ENCODE measurements around the gene UNC79. TPM values are rescaled to one million over a fixed set of nuclear protein-coding genes. Genes with fewer than 3 reads are reported as not detected.

The UNC79 gene
- total RNA-seq, 1 donor, result under 0.01 TPM

DNA sequence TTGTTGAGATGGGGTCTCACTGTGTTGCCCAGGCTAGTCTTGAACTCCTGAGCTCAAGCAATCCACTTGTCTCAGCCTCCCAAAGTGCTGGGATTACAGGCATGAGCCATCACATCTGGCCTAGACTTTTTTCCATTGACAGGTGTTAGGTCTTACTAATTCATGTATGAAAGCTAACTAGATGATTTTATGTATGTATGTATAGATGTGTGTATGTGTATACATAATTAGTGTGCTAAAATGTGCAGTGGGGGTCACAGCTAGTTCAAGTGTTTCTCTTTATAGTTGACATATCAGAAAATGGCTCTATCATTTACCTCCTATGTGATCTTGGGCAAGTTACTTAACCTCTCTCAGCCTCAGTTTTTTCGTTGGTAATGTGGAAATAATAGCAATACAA, 23.5 kb downstream of the UNC79 start:
- Histone ChIP-seq H3K27ac (ENCODE audit: low read depth, low read length) (no peak overlapping the region), H3K4me2 (ENCODE audit: insufficient read depth, low read length) (no peak overlapping the region), H3K36me3 (ENCODE audit: insufficient read depth, low read length) (no peaks in the 10 kb centered on the region), H3K79me2 (ENCODE audit: insufficient read depth, low read length) (no peaks in the 10 kb centered on the region), H3K4me3 (ENCODE audit: insufficient read depth, low read length) (no peak overlapping the region), H3K27me3 (ENCODE audit: insufficient read depth, low read length) (no peaks in the 10 kb centered on the region), H4K20me1 (ENCODE audit: insufficient read depth, low read length) (no peaks in the 10 kb centered on the region), H3K4me1 (ENCODE audit: insufficient read depth, low read length) (no peaks in the 10 kb centered on the region), H3K9me3 (ENCODE audit: low read depth, low read length) (no peaks in the 10 kb centered on the region), H2AFZ (ENCODE audit: low read length) (no peak overlapping the region)
- TF ChIP-seq, protein P1, sequence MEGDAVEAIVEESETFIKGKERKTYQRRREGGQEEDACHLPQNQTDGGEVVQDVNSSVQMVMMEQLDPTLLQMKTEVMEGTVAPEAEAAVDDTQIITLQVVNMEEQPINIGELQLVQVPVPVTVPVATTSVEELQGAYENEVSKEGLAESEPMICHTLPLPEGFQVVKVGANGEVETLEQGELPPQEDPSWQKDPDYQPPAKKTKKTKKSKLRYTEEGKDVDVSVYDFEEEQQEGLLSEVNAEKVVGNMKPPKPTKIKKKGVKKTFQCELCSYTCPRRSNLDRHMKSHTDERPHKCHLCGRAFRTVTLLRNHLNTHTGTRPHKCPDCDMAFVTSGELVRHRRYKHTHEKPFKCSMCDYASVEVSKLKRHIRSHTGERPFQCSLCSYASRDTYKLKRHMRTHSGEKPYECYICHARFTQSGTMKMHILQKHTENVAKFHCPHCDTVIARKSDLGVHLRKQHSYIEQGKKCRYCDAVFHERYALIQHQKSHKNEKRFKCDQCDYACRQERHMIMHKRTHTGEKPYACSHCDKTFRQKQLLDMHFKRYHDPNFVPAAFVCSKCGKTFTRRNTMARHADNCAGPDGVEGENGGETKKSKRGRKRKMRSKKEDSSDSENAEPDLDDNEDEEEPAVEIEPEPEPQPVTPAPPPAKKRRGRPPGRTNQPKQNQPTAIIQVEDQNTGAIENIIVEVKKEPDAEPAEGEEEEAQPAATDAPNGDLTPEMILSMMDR (IDR thresholded peaks at IDR 0.05; ENCODE audit: extremely low read depth, low read depth, low read length), result no peak
- no peak for DNase-seq (ENCODE audit: insufficient read length, low spot score, missing footprints)

DNA sequence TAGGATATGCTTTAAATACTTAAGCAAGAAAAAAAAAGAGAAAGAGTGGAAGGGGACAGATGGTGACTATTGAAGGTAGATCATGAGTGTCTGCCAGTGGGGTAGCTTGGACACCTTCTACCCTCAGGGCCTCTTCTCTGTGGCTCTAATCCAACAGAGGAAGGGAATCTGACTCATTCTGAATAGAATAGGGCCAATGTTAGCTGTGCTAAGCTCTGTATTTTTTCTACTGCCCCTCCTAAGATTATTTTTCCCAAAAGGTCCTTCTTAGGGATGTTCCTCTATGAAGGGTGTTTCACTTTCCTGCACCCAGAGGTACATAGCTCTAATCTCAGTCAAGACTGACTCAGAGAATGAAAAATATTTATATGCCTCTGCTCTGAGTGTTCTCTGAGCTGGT, 25.6 kb downstream of the UNC79 start:
- TF ChIP-seq, protein P1 (IDR thresholded peaks at IDR 0.05; ENCODE audit: extremely low read depth, low read depth, low read length), result no peak
- H3K4me1 ChIP-seq (ENCODE audit: insufficient read depth, low read length), result no peaks in the 10 kb centered on the region
- no peak for DNase-seq (ENCODE audit: insufficient read length, low spot score, missing footprints)
- H3K36me3 ChIP-seq (ENCODE audit: insufficient read depth, low read length), result no peaks in the 10 kb centered on the region
- H3K79me2 ChIP-seq (ENCODE audit: insufficient read depth, low read length), result no peaks in the 10 kb centered on the region
- no peaks in the 10 kb centered on the region for H3K27me3 ChIP-seq (ENCODE audit: insufficient read depth, low read length)
- no peaks in the 10 kb centered on the region for H4K20me1 ChIP-seq (ENCODE audit: insufficient read depth, low read length)
- no peaks in the 10 kb centered on the region for H3K9me3 ChIP-seq (ENCODE audit: low read depth, low read length)
- H3K27ac ChIP-seq (ENCODE audit: low read depth, low read length), result no peak overlapping the region
- H3K4me3 ChIP-seq (ENCODE audit: insufficient read depth, low read length), result no peak overlapping the region
- H2AFZ ChIP-seq (ENCODE audit: low read length), result no peak overlapping the region
- no peak overlapping the region for H3K4me2 ChIP-seq (ENCODE audit: insufficient read depth, low read length)

DNA sequence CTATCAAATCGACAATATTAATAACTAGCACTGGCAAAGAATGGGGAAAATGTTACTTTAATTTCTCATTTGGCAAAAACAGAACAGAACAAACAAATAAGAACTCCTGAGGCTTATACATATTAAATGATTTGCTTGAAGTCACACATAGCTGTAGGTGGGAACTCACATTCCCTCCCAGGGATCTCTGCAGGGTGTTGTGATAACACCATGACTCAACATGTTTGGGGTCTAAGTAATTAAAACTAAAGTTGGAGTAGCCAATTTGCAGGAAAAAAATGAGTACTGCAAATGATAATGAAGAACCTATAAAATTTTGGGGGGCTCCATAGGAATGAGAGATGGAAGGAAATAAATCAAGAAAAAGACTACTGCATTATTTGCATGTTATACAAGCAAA, 27.5 kb downstream of the UNC79 start:
- Histone ChIP-seq H3K9me3 (ENCODE audit: low read depth, low read length) (no peaks in the 10 kb centered on the region), H3K4me1 (ENCODE audit: insufficient read depth, low read length) (no peaks in the 10 kb centered on the region), H3K27ac (ENCODE audit: low read depth, low read length) (no peak overlapping the region), H4K20me1 (ENCODE audit: insufficient read depth, low read length) (no peaks in the 10 kb centered on the region), H3K27me3 (ENCODE audit: insufficient read depth, low read length) (no peaks in the 10 kb centered on the region), H3K79me2 (ENCODE audit: insufficient read depth, low read length) (no peaks in the 10 kb centered on the region), H3K4me2 (ENCODE audit: insufficient read depth, low read length) (no peak overlapping the region), H2AFZ (ENCODE audit: low read length) (no peak overlapping the region), H3K4me3 (ENCODE audit: insufficient read depth, low read length) (no peak overlapping the region), H3K36me3 (ENCODE audit: insufficient read depth, low read length) (no peaks in the 10 kb centered on the region)
- TF ChIP-seq, protein P1 (IDR thresholded peaks at IDR 0.05; ENCODE audit: extremely low read depth, low read depth, low read length), result no peak
- no peak for DNase-seq (ENCODE audit: insufficient read length, low spot score, missing footprints)

DNA sequence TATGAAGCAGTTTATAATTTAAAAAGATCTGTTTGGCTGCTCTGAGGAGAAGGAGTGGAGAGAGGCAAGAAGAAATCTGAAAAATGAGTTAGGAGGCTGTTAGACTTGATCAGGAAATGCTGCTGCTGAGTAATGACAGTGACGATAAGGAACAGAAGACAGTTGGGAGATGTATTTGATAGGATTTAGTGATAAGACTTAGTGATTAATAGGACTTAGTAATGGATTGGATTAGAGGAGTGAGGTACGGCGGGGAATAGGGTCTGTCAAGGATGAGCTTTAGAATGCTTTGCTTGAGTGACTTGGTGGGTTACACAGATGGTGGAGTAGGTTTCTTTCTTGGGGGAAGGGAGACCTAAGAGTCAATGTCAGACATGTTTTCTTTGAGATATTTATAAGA, 31.7 kb downstream of the UNC79 start:
- no peak for DNase-seq (ENCODE audit: insufficient read length, low spot score, missing footprints)
- TF ChIP-seq, protein P1 (IDR thresholded peaks at IDR 0.05; ENCODE audit: extremely low read depth, low read depth, low read length), result no peak
- no peak overlapping the region for H3K27ac ChIP-seq (ENCODE audit: low read depth, low read length)
- H3K9me3 ChIP-seq (ENCODE audit: low read depth, low read length), result no peaks in the 10 kb centered on the region
- H3K36me3 ChIP-seq (ENCODE audit: insufficient read depth, low read length), result no peaks in the 10 kb centered on the region
- H3K27me3 ChIP-seq (ENCODE audit: insufficient read depth, low read length), result no peaks in the 10 kb centered on the region
- no peaks in the 10 kb centered on the region for H3K79me2 ChIP-seq (ENCODE audit: insufficient read depth, low read length)
- H3K4me1 ChIP-seq (ENCODE audit: insufficient read depth, low read length), result no peaks in the 10 kb centered on the region
- no peak overlapping the region for H3K4me3 ChIP-seq (ENCODE audit: insufficient read depth, low read length)
- H4K20me1 ChIP-seq (ENCODE audit: insufficient read depth, low read length), result no peaks in the 10 kb centered on the region
- no peak overlapping the region for H2AFZ ChIP-seq (ENCODE audit: low read length)
- no peak overlapping the region for H3K4me2 ChIP-seq (ENCODE audit: insufficient read depth, low read length)

All from osteoblast (primary cell).